Measurements from ENCODE around the gene SPATA31C1.

GRCh38 chr9:87872079-87872624, 45.6 kb upstream of the SPATA31C1 start:
- no peak for TF ChIP-seq POLR2AphosphoS5 (IDR thresholded peaks at IDR 0.05)
- no peak for TF ChIP-seq EP300 (IDR thresholded peaks at IDR 0.05)
